DOHH2 (cell line): Measurements from ENCODE around the gene LRIG2.
"Not testable (repeated sequence)": the region's sequence is repeated elsewhere in the genome, so short reads cannot be mapped to it uniquely, and the experiment has no call there.

ENCODE experiments used
- H3F3A ChIP-seq: fragments of 200-600 bp; sonication (generic), shearing (Covaris generic); 2 replicates; pipeline ENCODE4 v1.6.0; 2016; ENCODE audit warnings: antibody characterized with exemption, mild to moderate bottlenecking; ENCODE audit not compliant: control insufficient read depth, insufficient read depth
- H3K27ac ChIP-seq: fragments of 200-600 bp; sonication (generic); 2 replicates; pipeline ENCODE4 v1.5.1; 2014; ENCODE audit warnings: low read depth, mild to moderate bottlenecking, low read length, moderate library complexity
- H3K27me3 ChIP-seq: fragments of 200-600 bp; sonication (generic); 2 replicates; pipeline ENCODE4 v1.6.1; 2014; ENCODE audit warnings: mild to moderate bottlenecking, low read length, mixed read lengths; ENCODE audit not compliant: control insufficient read depth
- H3K36me3 ChIP-seq: fragments of 200-600 bp; sonication (generic); 2 replicates; pipeline ENCODE4 v1.6.1; 2014; ENCODE audit warnings: mild to moderate bottlenecking, low read length, moderate library complexity, mixed read lengths; ENCODE audit not compliant: control insufficient read depth
- H3K4me1 ChIP-seq: fragments of 200-600 bp; sonication (generic); 2 replicates; pipeline ENCODE4 v1.6.1; 2014; ENCODE audit warnings: mild to moderate bottlenecking, low read length, mixed read lengths; ENCODE audit not compliant: control insufficient read depth
- H3K4me2 ChIP-seq: fragments of 200-600 bp; sonication (generic); 2 replicates; pipeline ENCODE4 v1.6.0; 2014; ENCODE audit warnings: mild to moderate bottlenecking, low read length, moderate library complexity
- H3K4me3 ChIP-seq: fragments of 200-600 bp; sonication (generic); 2 replicates; pipeline ENCODE4 v1.5.1; 2014; ENCODE audit warnings: mild to moderate bottlenecking, low read length, mixed read lengths
- H3K79me2 ChIP-seq: fragments of 200-600 bp; sonication (generic); 2 replicates; pipeline ENCODE4 v1.6.1; 2014; ENCODE audit warnings: mild to moderate bottlenecking, low read length, mixed read lengths; ENCODE audit not compliant: control insufficient read depth
- H3K9me2 ChIP-seq: fragments of 200-600 bp; sonication (generic); replicated peaks from 2 replicates; pipeline ENCODE4 v1.6.1; 2014; ENCODE audit warnings: mild to moderate bottlenecking, low read length, mixed read lengths; ENCODE audit not compliant: control insufficient read depth
- H3K9me3 ChIP-seq: fragments of 200-600 bp; sonication (generic); 2 replicates; pipeline ENCODE4 v1.6.1; 2014; ENCODE audit warnings: antibody characterized with exemption, low read length, mixed read lengths; ENCODE audit not compliant: control insufficient read depth, insufficient read depth
- H4K20me1 ChIP-seq: fragments of 200-600 bp; sonication (generic); 2 replicates; pipeline ENCODE4 v1.6.0; 2014; ENCODE audit warnings: low read depth, mild to moderate bottlenecking, antibody characterized with exemption, low read length, moderate library complexity; ENCODE audit not compliant: control insufficient read depth, insufficient read depth
- EZH2phosphoT487 ChIP-seq: fragments of 200-600 bp; sonication (generic); IDR thresholded peaks from 2 replicates; pipeline ENCODE4 v1.6.1; 2017; ENCODE audit warnings: borderline replicate concordance, mild to moderate bottlenecking, antibody characterized with exemption, low read length, moderate library complexity, mixed read lengths
- TF ChIP-seq, protein P1 (sequence below): fragments of 200-600 bp; sonication (generic); IDR thresholded peaks from one replicate; pipeline ENCODE4 v1.5.1; 2014; ENCODE audit warnings: antibody characterized with exemption, mild to moderate bottlenecking, low read depth, low read length; ENCODE audit not compliant: poor library complexity, severe bottlenecking

Gene LRIG2, protein sequence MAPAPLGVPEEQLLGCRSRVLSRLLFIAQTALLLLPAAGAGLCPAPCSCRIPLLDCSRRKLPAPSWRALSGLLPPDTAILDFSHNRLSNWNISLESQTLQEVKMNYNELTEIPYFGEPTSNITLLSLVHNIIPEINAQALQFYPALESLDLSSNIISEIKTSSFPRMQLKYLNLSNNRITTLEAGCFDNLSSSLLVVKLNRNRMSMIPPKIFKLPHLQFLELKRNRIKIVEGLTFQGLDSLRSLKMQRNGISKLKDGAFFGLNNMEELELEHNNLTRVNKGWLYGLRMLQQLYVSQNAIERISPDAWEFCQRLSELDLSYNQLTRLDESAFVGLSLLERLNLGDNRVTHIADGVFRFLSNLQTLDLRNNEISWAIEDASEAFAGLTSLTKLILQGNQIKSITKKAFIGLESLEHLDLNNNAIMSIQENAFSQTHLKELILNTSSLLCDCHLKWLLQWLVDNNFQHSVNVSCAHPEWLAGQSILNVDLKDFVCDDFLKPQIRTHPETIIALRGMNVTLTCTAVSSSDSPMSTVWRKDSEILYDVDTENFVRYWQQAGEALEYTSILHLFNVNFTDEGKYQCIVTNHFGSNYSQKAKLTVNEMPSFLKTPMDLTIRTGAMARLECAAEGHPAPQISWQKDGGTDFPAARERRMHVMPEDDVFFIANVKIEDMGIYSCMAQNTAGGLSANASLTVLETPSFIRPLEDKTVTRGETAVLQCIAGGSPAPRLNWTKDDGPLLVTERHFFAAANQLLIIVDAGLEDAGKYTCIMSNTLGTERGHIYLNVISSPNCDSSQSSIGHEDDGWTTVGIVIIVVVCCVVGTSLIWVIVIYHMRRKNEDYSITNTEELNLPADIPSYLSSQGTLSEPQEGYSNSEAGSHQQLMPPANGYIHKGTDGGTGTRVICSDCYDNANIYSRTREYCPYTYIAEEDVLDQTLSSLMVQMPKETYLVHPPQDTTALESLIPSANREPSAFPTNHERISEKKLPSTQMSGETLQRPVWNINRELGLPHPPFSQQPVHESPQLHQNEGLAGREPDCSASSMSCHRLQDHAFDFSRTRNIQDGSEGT

DNA sequence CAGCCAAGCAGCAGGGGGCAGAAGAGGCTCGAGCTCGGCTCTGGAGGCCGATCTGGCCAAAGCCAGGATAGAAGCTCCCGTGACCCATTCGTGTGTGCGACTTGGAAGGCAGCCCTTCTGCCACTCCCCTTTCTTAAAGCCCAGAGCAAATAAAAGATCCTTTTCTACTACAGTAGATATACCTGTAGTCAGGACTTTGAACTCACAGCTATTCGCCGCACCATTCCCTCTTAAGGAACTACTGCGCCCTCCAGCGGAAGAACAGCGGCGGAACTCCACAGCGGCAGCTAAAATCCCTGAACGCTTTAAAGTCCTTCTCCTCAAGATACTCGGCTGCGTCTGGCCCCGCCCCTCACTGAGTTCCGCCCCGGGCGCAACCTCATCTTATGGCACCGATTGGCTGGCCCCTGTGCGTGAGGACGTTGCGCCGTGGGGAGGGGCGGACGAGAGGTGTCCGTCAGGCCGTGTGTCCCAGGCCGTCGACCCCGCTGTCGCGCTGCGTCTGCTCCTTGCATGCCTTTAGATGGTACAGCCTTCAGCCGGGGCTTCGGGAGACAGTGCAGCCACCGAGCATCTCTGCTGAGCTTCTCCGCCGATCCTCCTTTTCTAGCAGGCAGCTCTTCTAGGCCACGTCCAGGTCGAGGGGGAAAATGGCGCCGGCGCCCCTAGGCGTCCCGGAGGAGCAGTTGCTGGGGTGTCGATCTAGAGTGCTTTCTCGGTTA, at the start of gene LRIG2:
Gene LRIG2 (plus strand): TSS at position 442 of the 722 bp plus-strand sequence. CDS start 209 bp downstream, at position 651.
- peak within 1 kb of the TSS; percentile 71 for H3K4me2 ChIP-seq
- H4K20me1 ChIP-seq = no peaks in the 10 kb centered on the region
- peaks cover 14% of the 10 kb centered on the region for H3K4me1 ChIP-seq
- 0 out of 2 replicates have a peak, but pooled peaks cover 3% of the 10 kb centered on the region for H3F3A ChIP-seq
- no peaks in the 10 kb centered on the region for H3K9me3 ChIP-seq
- H3K36me3 ChIP-seq = peaks cover 14% of the 10 kb centered on the region
- no peak for TF ChIP-seq EZH2phosphoT487
- TF ChIP-seq, protein P1, sequence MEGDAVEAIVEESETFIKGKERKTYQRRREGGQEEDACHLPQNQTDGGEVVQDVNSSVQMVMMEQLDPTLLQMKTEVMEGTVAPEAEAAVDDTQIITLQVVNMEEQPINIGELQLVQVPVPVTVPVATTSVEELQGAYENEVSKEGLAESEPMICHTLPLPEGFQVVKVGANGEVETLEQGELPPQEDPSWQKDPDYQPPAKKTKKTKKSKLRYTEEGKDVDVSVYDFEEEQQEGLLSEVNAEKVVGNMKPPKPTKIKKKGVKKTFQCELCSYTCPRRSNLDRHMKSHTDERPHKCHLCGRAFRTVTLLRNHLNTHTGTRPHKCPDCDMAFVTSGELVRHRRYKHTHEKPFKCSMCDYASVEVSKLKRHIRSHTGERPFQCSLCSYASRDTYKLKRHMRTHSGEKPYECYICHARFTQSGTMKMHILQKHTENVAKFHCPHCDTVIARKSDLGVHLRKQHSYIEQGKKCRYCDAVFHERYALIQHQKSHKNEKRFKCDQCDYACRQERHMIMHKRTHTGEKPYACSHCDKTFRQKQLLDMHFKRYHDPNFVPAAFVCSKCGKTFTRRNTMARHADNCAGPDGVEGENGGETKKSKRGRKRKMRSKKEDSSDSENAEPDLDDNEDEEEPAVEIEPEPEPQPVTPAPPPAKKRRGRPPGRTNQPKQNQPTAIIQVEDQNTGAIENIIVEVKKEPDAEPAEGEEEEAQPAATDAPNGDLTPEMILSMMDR = peak; percentile 99
- no peaks in the 10 kb centered on the region for H3K9me2 ChIP-seq
- H3K27ac ChIP-seq = peak within 1 kb of the TSS; percentile 73
- H3K79me2 ChIP-seq = peaks cover 42% of the 10 kb centered on the region
- H3K4me3 ChIP-seq = peak within 1 kb of the TSS; percentile 96
- no peaks in the 10 kb centered on the region for H3K27me3 ChIP-seq

DNA sequence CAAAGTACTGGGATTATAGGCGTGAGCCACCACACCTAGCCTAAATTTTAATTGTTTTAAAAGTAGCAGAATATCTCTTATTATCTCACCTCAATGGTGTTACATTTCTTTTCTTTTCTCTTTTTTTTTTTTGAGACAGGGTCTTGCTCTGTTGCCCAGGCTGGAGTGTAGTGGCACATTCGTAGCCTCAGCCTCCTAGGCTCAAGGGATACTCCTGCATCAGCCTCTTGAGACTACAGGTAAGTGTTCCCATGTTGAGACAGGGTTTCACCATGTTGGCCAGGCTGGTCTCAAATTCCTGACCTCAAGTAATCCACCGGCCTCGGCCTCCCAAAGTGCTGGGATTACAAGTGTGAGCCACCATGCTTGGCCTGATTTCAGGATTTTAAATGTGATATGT, 49.7 kb upstream of the LRIG2 start:
- not testable (repeated sequence) for H3F3A ChIP-seq, H3K27me3 ChIP-seq

DNA sequence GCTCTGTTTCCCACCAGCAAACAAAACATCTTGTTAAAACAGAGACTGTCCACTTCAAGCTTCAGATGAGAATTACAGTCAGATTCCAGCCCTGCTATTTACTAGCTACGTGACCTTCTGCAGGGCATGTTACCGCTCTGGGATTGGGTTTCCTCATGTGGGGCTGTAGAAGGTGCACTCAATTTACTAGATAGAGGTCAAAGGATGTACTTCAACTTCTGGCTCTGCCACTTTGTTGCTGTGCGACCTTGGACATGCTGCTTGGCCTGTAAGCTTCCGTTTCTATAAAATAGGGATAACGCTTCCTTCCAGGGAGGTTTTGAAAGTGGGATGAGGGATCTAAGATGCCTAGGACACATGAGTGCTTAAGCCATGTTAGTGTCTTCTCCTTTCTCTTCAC, 46.0 kb upstream of the LRIG2 start:
- no peaks in the 10 kb centered on the region for H3K9me3 ChIP-seq
- H3K9me2 ChIP-seq = no peaks in the 10 kb centered on the region
- TF ChIP-seq EZH2phosphoT487 = no peak
- no peak overlapping the region for H3K4me2 ChIP-seq
- no peaks in the 10 kb centered on the region for H3F3A ChIP-seq
- H3K4me3 ChIP-seq = no peak overlapping the region
- H4K20me1 ChIP-seq = no peaks in the 10 kb centered on the region
- H3K27ac ChIP-seq = no peak overlapping the region
- H3K4me1 ChIP-seq = no peaks in the 10 kb centered on the region
- no peaks in the 10 kb centered on the region for H3K27me3 ChIP-seq
- no peaks in the 10 kb centered on the region for H3K36me3 ChIP-seq
- H3K79me2 ChIP-seq = no peaks in the 10 kb centered on the region

More for the DNA sequence above, 49.7 kb upstream of the LRIG2 start:
- H4K20me1 ChIP-seq, H3K4me3 ChIP-seq, H3K36me3 ChIP-seq, H3K27ac ChIP-seq, H3K4me1 ChIP-seq, H3K9me3 ChIP-seq, H3K9me2 ChIP-seq, H3K79me2 ChIP-seq, H3K4me2 ChIP-seq: not testable (repeated sequence)

DNA sequence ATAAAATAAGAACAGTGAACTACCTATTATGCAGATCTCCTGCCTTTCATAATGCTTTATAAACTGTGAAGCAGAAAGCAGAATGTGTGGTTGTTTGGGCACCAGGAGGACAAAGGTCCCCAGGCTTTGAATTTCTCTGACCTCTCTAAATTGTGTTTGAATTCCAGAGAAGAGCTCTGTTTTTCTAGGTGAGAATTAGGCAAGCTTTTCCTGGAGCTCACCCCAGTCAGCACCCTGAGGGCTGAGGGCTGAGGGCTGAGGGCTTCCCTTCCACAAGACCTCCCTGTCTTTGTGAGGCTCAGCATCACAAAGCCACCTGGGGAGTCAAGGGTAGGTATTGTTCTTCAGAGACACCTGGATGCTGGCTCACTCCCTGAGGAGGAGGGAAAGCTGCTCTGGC, 45.5 kb upstream of the LRIG2 start:
- no peak overlapping the region for H3K4me3 ChIP-seq
- H3K27ac ChIP-seq = no peak overlapping the region
- H3K4me2 ChIP-seq = no peak overlapping the region
- H3F3A ChIP-seq = no peaks in the 10 kb centered on the region
- no peaks in the 10 kb centered on the region for H3K4me1 ChIP-seq
- no peaks in the 10 kb centered on the region for H3K36me3 ChIP-seq
- no peaks in the 10 kb centered on the region for H3K27me3 ChIP-seq
- no peaks in the 10 kb centered on the region for H3K9me2 ChIP-seq
- no peaks in the 10 kb centered on the region for H3K9me3 ChIP-seq
- H4K20me1 ChIP-seq = no peaks in the 10 kb centered on the region
- no peaks in the 10 kb centered on the region for H3K79me2 ChIP-seq
- TF ChIP-seq, protein P1 = no peak
- TF ChIP-seq EZH2phosphoT487 = no peak
